ENCODE data around the gene PWWP2B. TPM values are rescaled to one million over a fixed set of nuclear protein-coding genes. Genes with fewer than 3 reads are reported as not detected.

PWWP2B gene
- total and polyA plus RNA-seq, 7 experiments from 2014 or later = 1.5 to 22.2 (median 11.5) TPM

GRCh38 chr10:132391676-132392020, 5.4 kb upstream of the PWWP2B start:
- POLR2A ChIA-PET = interaction anchor here (1.6 kb wide), 1 partner anchor 56 kb away, joined by 7 read pairs; no protein-coding TSS in a partner anchor
- intact Hi-C loops (cut with micrococcal nuclease) = no loop called here
- CTCF ChIA-PET = interaction anchor here (0.6 to 1.1 kb wide), 2 partner anchors 55 to 169 kb away, joined by 3 to 7 read pairs; no protein-coding TSS in a partner anchor
- Histone ChIP-seq H3K36me3 (ENCODE audit: control insufficient read depth in 2 of 3, insufficient read depth in 3 of 3, low read length in 3 of 3) (no peaks in the 10 kb centered on the region), H3K27ac (ENCODE audit: low read depth, low read length) (no peak overlapping the region), H3K27me3 (ENCODE audit: control insufficient read depth in 2 of 2, insufficient read depth in 2 of 2, low read length in 2 of 2) (no peaks in the 10 kb centered on the region), H3K9me3 (ENCODE audit: control insufficient read depth in 2 of 3, low read length in 3 of 3) (no peaks in the 10 kb centered on the region), H3K4me1 (ENCODE audit: control insufficient read depth in 2 of 2, insufficient read depth in 2 of 2, low read length in 2 of 2) (peaks cover 5 to 6% of the 10 kb centered on the region in 2 donors), H3K4me3 (ENCODE audit: low read length) (no peak overlapping the region)
- ATAC-seq (no peak), DNase-seq (peak in 1 of 9 donors; percentile 2)
- peaks cover 3 to 18% (median 6%) of the 10 kb centered on the region in 7 donors for H3K4me1 Mint-ChIP-seq
- H3K27me3 Mint-ChIP-seq = no peaks in the 10 kb centered on the region
- H3K4me3 Mint-ChIP-seq = no peak overlapping the region
- H3K36me3 Mint-ChIP-seq = peaks cover 0 to 7% (median 0%) of the 10 kb centered on the region in 5 donors
- peak overlapping the region in 6 of 9 donors; percentile 10 to 77 (median 60) for H3K27ac Mint-ChIP-seq
- peaks cover 0 to 10% (median 0%) of the 10 kb centered on the region in 11 donors for H3K9me3 Mint-ChIP-seq

GRCh38 chr10:132392184-132392800, 4.7 kb upstream of the PWWP2B start:
- Histone ChIP-seq H3K4me3 (ENCODE audit: low read length) (no peak overlapping the region), H3K27ac (ENCODE audit: low read depth, low read length) (peak overlapping the region; percentile 46), H3K27me3 (ENCODE audit: control insufficient read depth in 2 of 2, insufficient read depth in 2 of 2, low read length in 2 of 2) (no peaks in the 10 kb centered on the region), H3K9me3 (ENCODE audit: control insufficient read depth in 2 of 3, low read length in 3 of 3) (no peaks in the 10 kb centered on the region), H3K36me3 (ENCODE audit: control insufficient read depth in 2 of 3, insufficient read depth in 3 of 3, low read length in 3 of 3) (no peaks in the 10 kb centered on the region), H3K4me1 (ENCODE audit: control insufficient read depth in 2 of 2, insufficient read depth in 2 of 2, low read length in 2 of 2) (peaks cover 5 to 6% of the 10 kb centered on the region in 2 donors)
- DNase-seq (peak in 1 of 9 donors; percentile 6), ATAC-seq (no peak)
- intact Hi-C loops (cut with micrococcal nuclease) = no loop called here
- POLR2A ChIA-PET = interaction anchor here (1.2 to 1.6 kb wide), 3 partner anchors 30 to 59 kb away, joined by 3 to 7 read pairs (median 4); no protein-coding TSS in a partner anchor
- Mint-ChIP-seq H3K4me3 (peak overlapping the region in 1 of 10 donors; percentile 4), H3K9me3 (peaks cover 0 to 10% (median 0%) of the 10 kb centered on the region in 11 donors), H3K4me1 (peaks cover 3 to 18% (median 6%) of the 10 kb centered on the region in 7 donors), H3K27ac (peak overlapping the region; percentile 1 to 77 (median 62)), H3K27me3 (no peaks in the 10 kb centered on the region), H3K36me3 (peaks cover 0 to 7% (median 0%) of the 10 kb centered on the region in 5 donors)
- CTCF ChIA-PET = interaction anchor here (0.6 to 2.6 kb wide), 2 partner anchors 55 to 77 kb away, joined by 4 to 6 read pairs; no protein-coding TSS in a partner anchor

- H3K27ac ChIP-seq (ENCODE audit: low read depth, low read length) = peak overlapping the region; percentile 46
- H3K4me1 ChIP-seq (ENCODE audit: control insufficient read depth in 2 of 2, insufficient read depth in 2 of 2, low read length in 2 of 2) = peaks cover 5% of the 10 kb centered on the region in 2 donors
- H3K36me3 ChIP-seq (ENCODE audit: control insufficient read depth in 2 of 3, insufficient read depth in 3 of 3, low read length in 3 of 3) = no peaks in the 10 kb centered on the region
- peak overlapping the region; percentile 40 to 90 (median 67) for H3K27ac Mint-ChIP-seq
- no peak for ATAC-seq
- no peak overlapping the region for H3K4me3 ChIP-seq (ENCODE audit: low read length)
- H3K9me3 ChIP-seq (ENCODE audit: control insufficient read depth in 2 of 3, low read length in 3 of 3) = no peaks in the 10 kb centered on the region
- H3K4me1 Mint-ChIP-seq = peaks cover 0 to 21% (median 12%) of the 10 kb centered on the region in 7 donors
- ChIA-PET CTCF (interaction anchor here (0.6 to 2.6 kb wide), 2 partner anchors 54 to 78 kb away, joined by 4 to 6 read pairs; no protein-coding TSS in a partner anchor), POLR2A (interaction anchor here (1.2 to 1.6 kb wide), 2 partner anchors 29 to 59 kb away, joined by 3 to 4 read pairs; no protein-coding TSS in a partner anchor)
- peaks cover 0 to 7% (median 0%) of the 10 kb centered on the region in 5 donors for H3K36me3 Mint-ChIP-seq
- peaks cover 0 to 4% (median 0%) of the 10 kb centered on the region in 5 donors for H3K27me3 Mint-ChIP-seq
- peak in 1 of 9 donors; percentile 6 for DNase-seq
- peak overlapping the region in 2 of 10 donors; percentile 25 to 53 for H3K4me3 Mint-ChIP-seq
- H3K27me3 ChIP-seq (ENCODE audit: control insufficient read depth in 2 of 2, insufficient read depth in 2 of 2, low read length in 2 of 2) = no peaks in the 10 kb centered on the region
- peaks cover 0 to 10% (median 0%) of the 10 kb centered on the region in 11 donors for H3K9me3 Mint-ChIP-seq
- intact Hi-C loops (cut with micrococcal nuclease) = no loop called here
These were observed 3.9 kb upstream of the PWWP2B start for GRCh38 chr10:132392811-132393694.

- Histone ChIP-seq H3K4me1 (ENCODE audit: control insufficient read depth in 2 of 2, insufficient read depth in 2 of 2, low read length in 2 of 2) (peaks cover 9 to 10% of the 10 kb centered on the region in 2 donors), H3K36me3 (ENCODE audit: control insufficient read depth in 2 of 3, insufficient read depth in 3 of 3, low read length in 3 of 3) (no peaks in the 10 kb centered on the region), H3K4me3 (ENCODE audit: low read length) (no peak overlapping the region), H3K27ac (ENCODE audit: low read depth, low read length) (peak overlapping the region; percentile 46), H3K9me3 (ENCODE audit: control insufficient read depth in 2 of 3, low read length in 3 of 3) (no peaks in the 10 kb centered on the region), H3K27me3 (ENCODE audit: control insufficient read depth in 2 of 2, insufficient read depth in 2 of 2, low read length in 2 of 2) (no peaks in the 10 kb centered on the region)
- Mint-ChIP-seq H3K4me1 (peaks cover 0 to 25% (median 16%) of the 10 kb centered on the region in 7 donors), H3K4me3 (peak overlapping the region in 2 of 10 donors; percentile 25 to 53), H3K9me3 (peaks cover 0 to 10% (median 0%) of the 10 kb centered on the region in 11 donors), H3K36me3 (peaks cover 0 to 7% (median 0%) of the 10 kb centered on the region in 5 donors), H3K27ac (peak overlapping the region; percentile 40 to 90 (median 68)), H3K27me3 (peaks cover 0 to 6% (median 0%) of the 10 kb centered on the region in 5 donors)
- DNase-seq (no peak), ATAC-seq (no peak)
- intact Hi-C loops (cut with micrococcal nuclease) = no loop called here
- ChIA-PET CTCF (interaction anchor here (2.6 kb wide), 1 partner anchor 53 kb away, joined by 6 read pairs; no protein-coding TSS in a partner anchor), POLR2A (interaction anchor here (1.2 to 1.6 kb wide), 2 partner anchors 29 to 58 kb away, joined by 3 to 4 read pairs; no protein-coding TSS in a partner anchor)
These were observed 3.3 kb upstream of the PWWP2B start for GRCh38 chr10:132393695-132394181.

- Histone ChIP-seq H3K27me3 (ENCODE audit: control insufficient read depth in 2 of 2, insufficient read depth in 2 of 2, low read length in 2 of 2) (no peaks in the 10 kb centered on the region), H3K4me1 (ENCODE audit: control insufficient read depth in 2 of 2, insufficient read depth in 2 of 2, low read length in 2 of 2) (peaks cover 9 to 10% of the 10 kb centered on the region in 2 donors), H3K27ac (ENCODE audit: low read depth, low read length) (peak overlapping the region; percentile 77), H3K4me3 (ENCODE audit: low read length) (no peak overlapping the region), H3K9me3 (ENCODE audit: control insufficient read depth in 2 of 3, low read length in 3 of 3) (no peaks in the 10 kb centered on the region), H3K36me3 (ENCODE audit: control insufficient read depth in 2 of 3, insufficient read depth in 3 of 3, low read length in 3 of 3) (no peaks in the 10 kb centered on the region)
- Mint-ChIP-seq H3K4me1 (peaks cover 0 to 29% (median 19%) of the 10 kb centered on the region in 7 donors), H3K36me3 (peaks cover 0 to 7% (median 0%) of the 10 kb centered on the region in 5 donors), H3K4me3 (peak overlapping the region in 7 of 10 donors; percentile 25 to 65 (median 55)), H3K27ac (peak overlapping the region; percentile 23 to 88 (median 78)), H3K27me3 (peaks cover 0 to 6% (median 0%) of the 10 kb centered on the region in 5 donors), H3K9me3 (peaks cover 0 to 10% (median 0%) of the 10 kb centered on the region in 11 donors)
- DNase-seq (peak in 1 of 9 donors; percentile 9), ATAC-seq (no peak)
- ChIA-PET POLR2A (no interaction called here), CTCF (interaction anchor here (2.6 kb wide), 1 partner anchor 53 kb away, joined by 6 read pairs; no protein-coding TSS in a partner anchor)
- intact Hi-C loops (cut with micrococcal nuclease) = no loop called here
These were observed 2.7 kb upstream of the PWWP2B start for GRCh38 chr10:132394201-132394811.

All from naive thymus-derived CD4-positive, alpha-beta T cell (primary cell).